GM18508 (cell line): ENCODE results near the gene DYNLRB2.

Experiments
- ATAC-seq: cut with Tn5 transposase; IDR thresholded peaks from one replicate; pipeline ENCODE4 v1.9.1; 2021; ENCODE audit warnings: moderate number of reproducible peaks; ENCODE audit not compliant: insufficient read depth, unreplicated experiment

Gene DYNLRB2

DNA sequence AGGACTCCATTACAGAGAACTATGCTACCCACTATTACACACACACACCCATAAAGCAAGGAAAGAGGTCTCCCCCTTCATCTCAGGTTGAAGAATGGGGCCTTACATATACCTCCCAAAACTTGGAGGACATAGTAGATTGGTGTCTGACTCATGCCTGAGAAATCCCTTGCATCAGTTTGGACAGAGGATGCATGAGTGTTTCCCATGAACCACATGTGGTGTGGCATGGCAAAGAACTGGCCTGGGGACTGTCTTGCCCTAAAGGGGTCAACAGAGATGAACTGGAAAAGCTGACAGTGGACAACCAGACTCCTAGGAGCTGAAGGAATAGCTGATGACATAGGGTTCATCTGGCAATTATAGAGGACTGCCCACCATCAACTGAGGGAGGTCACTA is 54.0 kb downstream of the DYNLRB2 start:
- ATAC-seq: no peak

DNA sequence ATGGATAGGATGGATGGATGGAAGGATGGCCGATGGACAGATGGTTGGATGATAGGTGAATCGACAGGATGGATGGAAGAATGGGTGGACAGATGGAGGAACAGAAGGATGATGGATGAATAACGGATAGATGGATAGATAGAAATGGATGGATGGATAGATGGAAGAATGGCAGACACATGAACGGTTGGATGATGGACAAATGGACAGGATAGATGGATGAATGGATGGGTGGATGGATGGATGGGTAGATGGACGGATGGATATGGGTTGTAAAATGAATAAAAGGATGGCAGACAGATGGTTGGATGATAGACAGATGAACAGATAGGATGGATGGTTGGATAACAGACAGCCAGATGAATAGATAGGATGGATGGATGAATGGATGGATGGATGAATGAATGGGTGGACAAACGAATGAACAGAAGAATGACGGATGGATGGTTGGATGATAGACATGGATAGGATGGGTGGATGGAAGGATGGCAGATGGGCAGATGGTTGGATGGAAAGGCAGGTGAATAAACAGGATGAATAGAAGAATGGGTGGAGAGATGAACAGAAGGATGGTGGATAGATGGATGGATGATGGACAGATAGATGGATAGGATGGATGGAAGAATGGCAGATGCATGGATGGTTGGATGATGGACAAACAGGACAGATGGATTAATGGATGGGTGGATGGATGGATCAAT is 55.9 kb downstream of the DYNLRB2 start:
- no peak for ATAC-seq

DNA sequence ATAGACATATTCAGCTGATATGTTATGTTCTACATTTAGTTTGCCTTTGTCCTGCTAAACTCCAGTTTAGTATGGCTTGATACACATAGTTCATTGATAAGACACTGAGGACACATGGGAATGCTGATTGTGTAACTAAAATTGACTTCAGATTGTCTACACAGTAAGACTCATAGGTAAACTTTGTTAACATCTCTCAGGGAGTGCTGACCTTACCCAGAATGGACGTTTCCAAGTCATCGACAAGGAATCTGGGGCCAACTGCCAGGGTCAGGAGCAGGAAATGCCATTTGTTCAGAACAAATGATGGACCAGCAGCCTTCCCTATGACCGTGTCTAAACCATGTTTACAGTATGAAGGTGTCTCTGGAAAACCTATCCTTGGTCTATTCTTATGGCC is 58.7 kb downstream of the DYNLRB2 start:
- ATAC-seq: no peak
